HG02970 (cell line): ENCODE data around the gene ZNF438.
"Not testable (repeated sequence)": the region's sequence is repeated elsewhere in the genome, so short reads cannot be mapped to it uniquely, and the experiment has no call there.

Experiments used
- ATAC-seq: cut with Tn5 transposase; IDR thresholded peaks from one replicate; pipeline ENCODE4 v1.9.1; 2021; ENCODE audit warnings: mild to moderate bottlenecking, moderate library complexity, moderate number of reproducible peaks; ENCODE audit not compliant: unreplicated experiment, low FRiP score

The ZNF438 gene

GRCh38 chr10:30818854-30819253 is 212.8 kb downstream of the ZNF438 start:
- ATAC-seq, result no peak

- no peak for ATAC-seq
Measured at GRCh38 chr10:30818010-30818660, 213.5 kb downstream of the ZNF438 start.

DNA sequence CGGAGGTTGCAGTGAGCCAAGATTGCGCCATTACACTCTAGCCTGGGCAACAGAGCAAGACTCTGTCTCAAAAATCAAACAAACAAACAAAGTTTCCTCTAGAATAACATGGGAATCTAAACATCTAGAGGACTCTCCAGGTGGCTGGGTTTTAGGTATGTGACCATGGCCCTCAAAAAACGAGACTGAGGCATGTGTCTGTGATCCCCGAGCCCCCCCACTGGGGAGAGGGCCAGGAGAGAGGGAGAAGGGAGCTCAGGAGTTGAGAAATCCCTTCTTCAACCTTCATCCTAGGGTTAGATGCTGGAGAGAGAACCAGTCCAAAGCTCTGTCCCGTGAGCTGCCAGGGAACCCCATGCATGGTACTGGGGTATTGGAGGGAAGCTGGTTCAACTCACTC is 214.1 kb downstream of the ZNF438 start:
- ATAC-seq, result no peak

DNA sequence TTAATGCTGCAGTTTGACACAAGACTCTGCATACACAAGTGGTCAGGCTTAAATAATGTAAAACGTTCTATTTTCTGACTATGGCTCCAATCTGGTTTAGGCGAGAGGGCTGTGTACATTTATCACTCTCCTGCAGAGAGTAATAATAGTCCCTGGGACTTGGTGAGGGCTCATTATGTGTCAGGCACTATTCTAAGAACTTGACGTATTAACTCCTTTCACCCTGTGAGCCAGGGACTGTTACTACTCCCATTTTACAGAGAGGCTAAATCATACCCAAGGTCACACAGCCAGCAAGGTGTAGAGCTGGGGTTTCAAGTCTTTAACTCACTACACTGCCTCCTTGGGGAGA is 214.9 kb downstream of the ZNF438 start:
- ATAC-seq, result no peak

DNA sequence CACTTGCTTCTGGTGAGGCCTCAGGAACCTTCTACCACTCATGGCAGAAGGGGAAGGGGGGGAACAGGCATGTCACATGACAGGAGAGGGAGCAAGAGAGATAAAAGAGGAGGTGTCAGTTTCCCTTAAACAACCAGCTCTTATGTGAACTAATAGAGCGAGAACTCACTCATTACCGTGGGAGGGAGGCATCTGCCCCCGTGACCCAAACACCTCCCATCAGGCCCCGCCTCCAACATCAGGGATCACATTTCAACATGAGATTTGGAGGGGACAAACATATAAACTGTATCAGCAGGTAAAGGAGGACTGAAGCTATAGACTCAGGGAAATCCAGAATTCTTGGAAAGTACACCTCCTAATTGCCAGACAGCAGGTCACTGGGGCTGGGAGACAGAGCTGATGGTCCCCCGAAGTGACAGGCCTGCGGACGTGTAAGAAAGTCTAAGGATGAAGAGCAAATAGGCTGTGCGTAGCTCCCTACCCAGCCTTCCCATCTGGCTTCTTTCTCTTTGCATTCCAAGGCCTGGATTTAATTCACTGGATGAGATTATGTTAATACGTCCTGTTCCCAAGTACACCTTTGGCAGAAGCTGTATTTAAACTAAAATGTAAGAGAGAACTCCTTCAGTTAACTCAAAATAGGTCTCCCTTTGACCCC is 215.4 kb downstream of the ZNF438 start:
- ATAC-seq, result no peak

- ATAC-seq, result no peak
Measured at GRCh38 chr10:30813872-30814481, 217.7 kb downstream of the ZNF438 start.

DNA sequence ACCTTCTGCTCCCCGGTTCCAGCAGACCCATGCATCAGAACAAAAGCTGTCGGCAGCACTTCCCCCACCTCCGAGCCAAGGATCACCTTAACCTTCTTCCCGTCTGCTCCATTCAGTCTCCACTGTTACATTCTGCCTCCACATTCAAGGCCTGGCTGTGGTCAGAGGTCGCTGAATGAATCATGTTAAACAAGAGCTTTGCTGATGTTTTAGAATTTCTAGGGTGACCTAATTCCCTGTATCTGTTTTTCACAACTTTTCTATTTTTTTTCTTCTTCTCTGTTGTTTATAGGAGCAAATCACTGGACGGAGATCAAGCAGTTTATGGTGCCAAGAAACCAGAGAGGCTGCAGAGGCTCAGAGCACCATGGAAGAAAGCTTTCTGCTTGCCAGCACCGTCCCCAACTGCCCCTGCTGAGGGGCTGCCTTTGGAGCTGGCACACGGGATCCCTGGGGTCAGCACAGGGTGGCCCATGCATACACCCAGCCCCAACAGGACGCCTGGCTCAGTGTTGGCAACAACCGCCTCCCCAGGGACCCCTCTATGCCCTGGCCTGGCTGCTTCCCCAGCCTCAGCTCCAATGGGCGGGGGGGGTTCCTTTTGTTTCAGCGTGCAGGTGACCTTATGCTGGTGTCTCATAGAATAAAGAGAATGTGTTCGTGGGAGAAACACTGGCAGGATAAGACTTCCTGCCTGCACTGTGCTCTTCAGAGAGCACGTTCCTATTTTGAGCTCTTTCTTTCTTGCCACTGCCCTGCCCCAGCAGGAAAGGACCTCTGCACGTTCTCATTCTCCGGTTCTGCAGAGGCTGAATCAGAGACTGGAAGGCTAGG is 219.4 kb downstream of the ZNF438 start:
- ATAC-seq, result no peak

- ATAC-seq, result no peak
Measured at GRCh38 chr10:30811276-30812017, 220.2 kb downstream of the ZNF438 start.

DNA sequence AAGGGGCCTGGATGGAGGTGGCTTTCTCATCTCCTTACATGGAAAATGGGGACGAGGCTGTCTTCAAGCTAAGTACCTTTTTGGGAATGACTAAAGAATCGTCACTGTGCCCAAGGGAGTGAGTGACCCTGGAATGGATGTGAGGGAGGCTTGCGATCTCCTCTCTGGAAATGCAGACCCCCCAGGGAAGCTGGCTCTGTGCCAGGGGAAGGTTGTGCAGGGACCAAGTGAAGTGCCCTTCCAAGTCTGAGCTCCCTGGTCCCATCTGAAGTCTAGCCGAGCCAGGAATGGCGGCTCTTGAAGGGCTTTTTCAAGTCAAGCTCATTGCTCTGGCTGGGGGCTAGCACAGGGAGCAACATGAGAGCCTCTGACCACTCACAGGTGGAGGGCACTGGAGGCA is 221.2 kb downstream of the ZNF438 start:
- no peak for ATAC-seq

DNA sequence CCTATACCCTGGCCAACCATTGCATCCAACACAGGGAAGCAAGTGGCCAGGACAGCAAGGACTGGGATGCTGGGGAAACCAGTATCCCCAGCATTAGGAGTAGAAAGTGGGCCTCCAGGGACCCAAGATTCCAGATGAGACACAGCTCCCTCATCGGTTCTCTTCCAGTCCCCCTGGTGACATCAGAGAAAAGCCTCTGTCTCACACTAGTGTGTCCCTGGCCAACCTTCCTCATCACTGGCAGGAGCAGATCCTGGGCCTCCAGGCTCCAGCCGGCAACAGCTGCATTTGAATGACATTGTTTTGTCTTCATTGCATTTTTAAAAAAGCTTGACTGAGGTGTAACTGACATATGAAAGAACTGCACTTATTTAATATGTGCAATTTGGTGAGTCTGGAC is 224.8 kb downstream of the ZNF438 start:
- ATAC-seq, result no peak

DNA sequence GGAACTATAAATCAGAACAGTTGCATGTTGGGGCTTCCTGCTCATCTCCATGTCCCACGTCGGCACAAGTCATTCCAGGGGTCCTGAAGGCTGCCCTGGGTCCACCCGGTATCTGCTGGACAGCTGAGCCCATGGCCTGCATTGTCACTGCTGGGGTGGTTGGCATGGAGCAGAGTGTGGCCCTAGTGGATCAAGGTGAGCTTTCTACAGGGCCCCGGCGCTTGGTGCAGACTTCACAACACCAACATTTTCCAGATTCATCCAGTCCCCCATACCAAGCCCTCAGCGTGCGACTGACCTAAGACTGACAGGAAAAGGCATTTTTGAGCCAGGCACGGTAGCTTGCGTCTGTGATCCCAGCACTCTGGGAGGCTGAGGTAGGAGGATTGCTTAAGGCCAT is 226.6 kb downstream of the ZNF438 start:
- ATAC-seq, result no peak

DNA sequence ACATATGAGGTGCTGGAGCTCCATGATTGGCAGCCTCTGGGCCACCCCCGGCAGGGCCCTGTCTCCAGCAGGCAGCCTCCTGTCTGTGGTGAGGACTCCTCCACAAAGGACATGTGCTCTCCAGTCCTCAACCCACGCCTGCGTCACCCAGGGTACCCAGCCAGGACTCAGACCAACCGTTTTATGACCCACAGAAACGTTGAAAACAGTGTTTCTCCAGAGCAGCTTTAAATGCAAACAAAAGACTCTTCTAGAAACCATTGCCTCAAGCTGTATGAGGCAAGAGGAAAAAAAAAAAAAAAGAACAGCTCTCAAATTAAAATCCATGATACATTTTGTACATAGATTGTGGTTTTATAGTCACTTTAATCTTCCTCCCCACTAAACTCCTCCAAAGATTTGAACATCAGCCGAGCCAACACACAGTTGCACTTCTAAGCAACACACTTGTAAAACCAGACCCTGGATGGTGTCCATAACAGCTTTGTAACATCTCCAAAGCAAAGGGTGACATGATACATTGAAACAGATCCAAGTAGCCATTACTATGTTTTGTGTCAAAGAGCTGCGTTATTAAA is 227.1 kb downstream of the ZNF438 start:
- ATAC-seq, result no peak

DNA sequence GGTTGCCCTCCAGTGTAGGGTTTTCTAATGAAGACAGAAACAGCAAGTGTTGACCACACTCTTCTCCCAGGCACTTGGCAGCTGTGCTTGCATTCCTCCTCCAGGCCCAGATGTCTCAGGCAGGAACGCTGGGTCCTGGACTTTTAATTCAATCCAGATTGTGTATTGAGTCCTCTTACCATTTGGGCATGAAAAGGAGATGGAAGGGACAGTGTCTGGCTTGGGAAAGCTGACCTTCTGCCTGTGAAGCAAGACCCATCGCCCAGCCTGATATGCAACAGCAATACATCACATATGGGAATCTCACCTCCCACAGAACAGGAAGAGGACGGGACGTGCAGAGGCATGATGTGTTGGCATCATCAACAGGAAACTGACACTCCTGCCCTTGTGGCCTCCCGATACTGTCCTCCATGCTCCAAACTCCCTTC is 227.8 kb downstream of the ZNF438 start:
- ATAC-seq, result no peak

GRCh38 chr10:30803058-30803457 is 228.6 kb downstream of the ZNF438 start:
- no peak for ATAC-seq

DNA sequence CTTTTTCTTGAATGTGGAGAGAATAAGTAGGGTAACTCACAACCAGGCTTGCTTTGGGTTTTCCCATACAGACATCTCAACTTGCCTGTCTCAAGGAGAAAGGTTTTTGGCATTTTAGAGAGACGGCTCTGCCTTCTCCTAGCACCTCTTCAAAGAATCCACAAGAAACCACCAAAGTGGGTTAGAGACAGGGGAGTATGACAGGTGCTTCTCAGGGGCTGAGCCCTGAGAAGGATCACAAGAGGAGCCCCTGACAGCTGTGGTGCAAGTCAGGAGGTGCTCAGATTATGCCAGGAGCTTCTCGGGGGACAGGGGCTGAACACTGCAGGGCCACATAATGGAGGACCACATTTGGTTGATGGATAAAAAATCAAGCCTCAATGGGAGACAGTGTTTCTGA is 231.3 kb downstream of the ZNF438 start:
- ATAC-seq, result no peak

DNA sequence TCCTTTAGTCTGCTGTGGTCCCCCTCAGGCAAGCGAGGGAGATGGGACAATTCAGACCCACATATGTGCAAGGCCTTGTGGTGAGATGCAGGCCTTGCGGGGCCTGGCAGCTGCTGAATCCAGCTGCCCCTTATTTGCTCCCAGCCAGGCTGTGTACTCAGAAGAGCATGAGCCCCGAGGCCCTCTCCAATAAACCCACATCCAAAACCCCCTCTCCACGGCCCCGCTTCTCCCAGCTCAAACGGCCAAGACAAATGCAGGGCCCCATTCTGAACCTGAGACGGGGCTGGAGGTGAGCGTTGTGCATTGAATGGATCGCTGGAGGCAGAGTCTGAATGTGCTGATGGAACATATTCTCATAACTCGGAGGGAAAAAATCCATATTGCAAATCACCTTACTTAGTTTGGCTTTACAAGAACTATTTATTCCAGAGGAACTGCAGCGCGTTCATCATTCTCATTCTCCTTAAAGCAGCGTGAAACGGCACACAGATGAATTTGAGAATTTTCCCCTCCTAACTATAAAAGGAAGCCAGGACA is 232.9 kb downstream of the ZNF438 start:
- no peak for ATAC-seq

DNA sequence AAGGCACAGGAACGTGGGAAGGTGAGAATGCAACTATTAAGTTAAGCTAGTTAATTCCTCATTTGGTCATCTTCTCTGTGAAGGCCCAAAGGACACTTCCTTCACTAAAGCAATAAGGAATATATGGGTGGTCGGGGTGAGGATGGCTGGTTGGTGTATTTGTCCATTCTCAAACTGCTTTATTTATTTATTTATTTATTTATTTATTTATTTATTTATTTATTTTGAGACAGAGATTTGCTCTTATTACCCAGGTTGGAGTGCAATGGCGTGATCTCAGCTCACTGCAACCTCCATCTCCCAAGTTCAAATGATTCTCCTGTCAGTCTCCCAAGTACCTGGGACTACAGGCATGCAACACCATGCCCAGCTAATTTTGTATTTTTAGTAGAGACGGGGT is 236.6 kb downstream of the ZNF438 start:
- not testable (repeated sequence) for ATAC-seq
